Astrocyte (in vitro differentiated cells and primary cell): ENCODE results near the gene TPD52L1. TPM values are rescaled to one million over a fixed set of nuclear protein-coding genes. Genes with fewer than 3 reads are reported as not detected.

Source experiments
- DNase-seq: peaks from one replicate; pipeline ENCODE4 v3.0.0-alpha.2; 2010; ENCODE audit warnings: low read depth
- FAIRE-seq: peaks from 2 replicates; lab custom pipeline; 2011; peaks lifted over from hg19 to GRCh38; lab: Jason Lieb, UNC
- H2AFZ ChIP-seq: 2 replicates; pipeline ENCODE4 v1.6.0; 2012; ENCODE audit warnings: low read depth, low read length, inconsistent platforms
- H3K27ac ChIP-seq: 2 replicates; pipeline ENCODE4 v1.5.1; 2011; ENCODE audit warnings: low read depth, low read length, inconsistent platforms
- H3K27me3 ChIP-seq: 2 replicates; pipeline ENCODE4 v1.6.0; 2011; ENCODE audit warnings: low read length, inconsistent platforms; ENCODE audit not compliant: insufficient read depth
- H3K36me3 ChIP-seq: 2 replicates; pipeline ENCODE4 v1.5.1; 2011; ENCODE audit warnings: low read length, inconsistent platforms; ENCODE audit not compliant: insufficient read depth
- H3K4me1 ChIP-seq: 2 replicates; pipeline ENCODE4 v1.5.1; 2011; ENCODE audit warnings: low read length, inconsistent platforms; ENCODE audit not compliant: insufficient read depth
- H3K4me2 ChIP-seq: 2 replicates; pipeline ENCODE4 v1.6.0; 2012; ENCODE audit warnings: low read length, inconsistent platforms
- H3K4me3 ChIP-seq: 2 replicates; pipeline ENCODE4 v1.5.1; 2011; ENCODE audit warnings: low read depth, mild to moderate bottlenecking, low read length, inconsistent platforms; ENCODE audit not compliant: insufficient read depth
- H3K79me2 ChIP-seq: 2 replicates; pipeline ENCODE4 v1.6.0; 2012; ENCODE audit warnings: mild to moderate bottlenecking, low read length, inconsistent platforms; ENCODE audit not compliant: insufficient read depth
- H3K9ac ChIP-seq: 2 replicates; pipeline ENCODE4 v1.6.0; 2012; ENCODE audit warnings: mild to moderate bottlenecking, low read length, inconsistent platforms
- H3K9me3 ChIP-seq: 2 replicates; pipeline ENCODE4 v1.5.1; 2012; ENCODE audit warnings: low read depth, mild to moderate bottlenecking, low read length, inconsistent platforms; ENCODE audit not compliant: insufficient read depth
- H4K20me1 ChIP-seq: 2 replicates; pipeline ENCODE4 v1.6.0; 2012; ENCODE audit warnings: low read length, inconsistent platforms; ENCODE audit not compliant: insufficient read depth
- H3K27ac Mint-ChIP-seq: one replicate; pipeline ENCODE4 v1.8.0; 2021; ENCODE audit warnings: mild to moderate bottlenecking, mixed read lengths; ENCODE audit not compliant: unreplicated experiment
- H3K27me3 Mint-ChIP-seq: one replicate; pipeline ENCODE4 v1.8.0; 2021; ENCODE audit warnings: low read depth, mixed read lengths; ENCODE audit not compliant: unreplicated experiment
- H3K36me3 Mint-ChIP-seq: one replicate; pipeline ENCODE4 v1.8.0; 2021; ENCODE audit warnings: low read depth, mixed read lengths; ENCODE audit not compliant: unreplicated experiment
- H3K4me1 Mint-ChIP-seq: one replicate; pipeline ENCODE4 v1.8.0; 2021; ENCODE audit warnings: low read depth, mixed read lengths; ENCODE audit not compliant: unreplicated experiment
- H3K4me3 Mint-ChIP-seq: one replicate; pipeline ENCODE4 v1.8.0; 2021; ENCODE audit warnings: mild to moderate bottlenecking, moderate library complexity, mixed read lengths; ENCODE audit not compliant: unreplicated experiment
- H3K9me3 Mint-ChIP-seq: one replicate; pipeline ENCODE4 v1.8.0; 2021; ENCODE audit warnings: mild to moderate bottlenecking, mixed read lengths; ENCODE audit not compliant: unreplicated experiment
- CTCF ChIP-seq: IDR thresholded peaks from 2 replicates; pipeline ENCODE4 v1.5.1; 2011; ENCODE audit warnings: low read depth, mild to moderate bottlenecking, inconsistent platforms, low read length, moderate library complexity; ENCODE audit not compliant: insufficient read depth
- EZH2 ChIP-seq: IDR thresholded peaks from 2 replicates; pipeline ENCODE4 v1.6.1; 2012; ENCODE audit warnings: mild to moderate bottlenecking, low read length, inconsistent platforms; ENCODE audit not compliant: insufficient read depth
- total RNA-seq: library from RNA; stranded (reverse); gene quantifications from 2 replicates; pipeline ENCODE4 v1.2.1, GENCODE V29; 2021

The TPD52L1 gene
- total RNA-seq, 1 donor from 2014 or later: 32.8 TPM

- Histone ChIP-seq H3K4me2 (peak overlapping the region; percentile 28), H3K36me3 (no peaks in the 10 kb centered on the region), H3K79me2 (no peaks in the 10 kb centered on the region), H3K27me3 (no peaks in the 10 kb centered on the region), H3K9ac (no peak overlapping the region), H3K9me3 (no peaks in the 10 kb centered on the region), H2AFZ (no peak overlapping the region), H4K20me1 (no peaks in the 10 kb centered on the region), H3K4me3 (no peak overlapping the region), H3K27ac (no peak overlapping the region), H3K4me1 (peaks cover 24% of the 10 kb centered on the region)
- H3K27me3 Mint-ChIP-seq: no peaks in the 10 kb centered on the region
- no peak overlapping the region for H3K4me3 Mint-ChIP-seq
- TF ChIP-seq EZH2 (no peak), CTCF (no peak)
- H3K4me1 Mint-ChIP-seq: peaks cover 28% of the 10 kb centered on the region
- peak; percentile 58 for FAIRE-seq
- peak; percentile 64 for DNase-seq
- H3K36me3 Mint-ChIP-seq: no peaks in the 10 kb centered on the region
- H3K9me3 Mint-ChIP-seq: no peaks in the 10 kb centered on the region
- H3K27ac Mint-ChIP-seq: peak overlapping the region; percentile 71
Observed at GRCh38 chr6:125197795-125198269, 44.3 kb downstream of the TPD52L1 start.

- no peaks in the 10 kb centered on the region for H3K36me3 Mint-ChIP-seq
- peaks cover 35% of the 10 kb centered on the region for H3K4me1 Mint-ChIP-seq
- Histone ChIP-seq H3K36me3 (no peaks in the 10 kb centered on the region), H3K4me2 (no peak overlapping the region), H3K9me3 (no peaks in the 10 kb centered on the region), H3K4me3 (no peak overlapping the region), H3K27me3 (no peaks in the 10 kb centered on the region), H4K20me1 (no peaks in the 10 kb centered on the region), H3K4me1 (peaks cover 27% of the 10 kb centered on the region), H3K9ac (no peak overlapping the region), H2AFZ (no peak overlapping the region), H3K27ac (no peak overlapping the region), H3K79me2 (no peaks in the 10 kb centered on the region)
- H3K4me3 Mint-ChIP-seq: no peak overlapping the region
- no peaks in the 10 kb centered on the region for H3K27me3 Mint-ChIP-seq
- H3K9me3 Mint-ChIP-seq: no peaks in the 10 kb centered on the region
- DNase-seq (no peak), FAIRE-seq (no peak)
- TF ChIP-seq CTCF (no peak), EZH2 (no peak)
- no peak overlapping the region for H3K27ac Mint-ChIP-seq
Observed at GRCh38 chr6:125198398-125198937, 44.9 kb downstream of the TPD52L1 start.

GRCh38 chr6:125200941-125201340 is 47.4 kb downstream of the TPD52L1 start:
- TF ChIP-seq EZH2 (no peak), CTCF (no peak)
- DNase-seq: no peak
- no peak overlapping the region for H3K27ac Mint-ChIP-seq
- H3K36me3 Mint-ChIP-seq: no peaks in the 10 kb centered on the region
- H3K9ac ChIP-seq: no peak overlapping the region
- H3K79me2 ChIP-seq: no peaks in the 10 kb centered on the region
- H3K36me3 ChIP-seq: no peaks in the 10 kb centered on the region
- no peak overlapping the region for H3K4me2 ChIP-seq
- H3K4me3 Mint-ChIP-seq: no peak overlapping the region
- peaks cover 29% of the 10 kb centered on the region for H3K4me1 ChIP-seq
- no peaks in the 10 kb centered on the region for H3K27me3 ChIP-seq
- peaks cover 37% of the 10 kb centered on the region for H3K4me1 Mint-ChIP-seq
- H3K9me3 Mint-ChIP-seq: no peaks in the 10 kb centered on the region
- no peak for FAIRE-seq
- H3K27ac ChIP-seq: no peak overlapping the region
- no peak overlapping the region for H2AFZ ChIP-seq
- no peaks in the 10 kb centered on the region for H3K9me3 ChIP-seq
- H4K20me1 ChIP-seq: no peaks in the 10 kb centered on the region
- no peak overlapping the region for H3K4me3 ChIP-seq
- H3K27me3 Mint-ChIP-seq: no peaks in the 10 kb centered on the region
